K562 (cell line): Measurements from ENCODE around the gene REC8. TPM values are rescaled to one million over a fixed set of nuclear protein-coding genes. Genes with fewer than 3 reads are reported as not detected.

ENCODE experiments used
- BRD9 ChIP-seq: fragments of 450-650 bp; IDR thresholded peaks from 2 replicates; pipeline ENCODE4 v1.6.1; 2018; ENCODE audit warnings: low read depth; ENCODE audit not compliant: partially characterized antibody
- CHD1 ChIP-seq: fragments of 200-600 bp; sonication (generic); IDR thresholded peaks from one replicate; pipeline ENCODE4 v1.6.1; 2012; ENCODE audit warnings: mild to moderate bottlenecking, moderate library complexity, low read length, inconsistent platforms
- GATAD2A ChIP-seq: fragments of 450-650 bp; IDR thresholded peaks from 2 replicates; pipeline ENCODE4 v1.6.1; 2017
- HDAC1 ChIP-seq, 2 experiments: fragments of 450-650 bp; IDR thresholded peaks; 2 replicates each; pipeline ENCODE4 v1.6.1; 2016 to 2017; ENCODE audit warnings: inconsistent platforms in 1 of 2, mild to moderate bottlenecking in 1 of 2, moderate library complexity in 1 of 2
- HNRNPLL ChIP-seq: fragments of 200-400 bp; formaldehyde crosslinking; IDR thresholded peaks from 2 replicates; pipeline ENCODE4 v1.6.1; 2017; ENCODE audit warnings: low read length, low read depth, mild to moderate bottlenecking; ENCODE audit not compliant: poor library complexity, severe bottlenecking
- JUND ChIP-seq, 2 experiments: IDR thresholded peaks; 2 replicates in 1 of 2; 3 replicates in 1 of 2; pipeline ENCODE4 v1.6.1; 2011; ENCODE audit warnings: borderline replicate concordance in 2 of 2, low read depth in 2 of 2, low read length in 2 of 2, improper control_type of control experiment in 1 of 2, missing biosample characterization in 1 of 2, missing genetic modification characterization in 1 of 2, missing genetic modification reagents in 1 of 2
- KDM5B ChIP-seq: fragments of 200-600 bp; sonication (generic); IDR thresholded peaks from 2 replicates; pipeline ENCODE4 v1.6.1; 2012; ENCODE audit warnings: low read depth, mild to moderate bottlenecking, moderate library complexity, low read length, control low read depth, inconsistent platforms; ENCODE audit not compliant: insufficient replicate concordance
- KLF13 ChIP-seq: fragments of 450-650 bp; IDR thresholded peaks from 2 replicates; pipeline ENCODE4 v1.6.1; 2016; ENCODE audit warnings: missing genetic modification characterization, low read depth, mild to moderate bottlenecking, missing compliant biosample characterization, moderate library complexity, borderline replicate concordance
- SIRT6 ChIP-seq: IDR thresholded peaks from one replicate; pipeline ENCODE4 v1.6.1; 2012; ENCODE audit warnings: low read depth, mild to moderate bottlenecking, control low read depth, inconsistent platforms, low read length, moderate library complexity
- SMARCC2 ChIP-seq: fragments of 450-650 bp; IDR thresholded peaks from 2 replicates; pipeline ENCODE4 v1.6.1; 2017; ENCODE audit warnings: antibody characterized with exemption, moderate library complexity, mild to moderate bottlenecking, low read depth
- SP2 ChIP-seq: IDR thresholded peaks from 2 replicates; pipeline ENCODE4 v1.6.1; 2011; ENCODE audit warnings: mild to moderate bottlenecking, low read depth, low read length, moderate library complexity; ENCODE audit not compliant: poor library complexity, severe bottlenecking; ENCODE audit errors: extremely low read depth
- SREBF2 ChIP-seq: sonication (generic); formaldehyde crosslinking; IDR thresholded peaks from 2 replicates; pipeline ENCODE4 v1.4.0; 2020; ENCODE audit warnings: mild to moderate bottlenecking, missing genetic modification reagents
- SRSF9 ChIP-seq: fragments of 200-400 bp; formaldehyde crosslinking; IDR thresholded peaks from 2 replicates; pipeline ENCODE4 v1.6.1; 2017; ENCODE audit warnings: low read depth, low read length, borderline replicate concordance
- TARDBP ChIP-seq: fragments of 450-650 bp; IDR thresholded peaks from 2 replicates; pipeline ENCODE4 v1.6.1; 2016
- TCF3 ChIP-seq: sonication (generic); formaldehyde crosslinking; IDR thresholded peaks from 2 replicates; pipeline ENCODE4 v1.4.0; 2020; ENCODE audit warnings: mild to moderate bottlenecking, missing genetic modification reagents
- ZNF165 ChIP-seq: fragments of 250-450 bp; sonication (Bioruptor Pico); IDR thresholded peaks from 2 replicates; pipeline ENCODE4 v1.4.0; 2020; ENCODE audit warnings: borderline replicate concordance
- ZNF224 ChIP-seq: sonication (generic); formaldehyde crosslinking; IDR thresholded peaks from 2 replicates; pipeline ENCODE4 v1.8.0; 2022; ENCODE audit warnings: mild to moderate bottlenecking, missing genetic modification reagents
- ZNF316 ChIP-seq: fragments of 450-650 bp; IDR thresholded peaks from 2 replicates; pipeline ENCODE4 v1.6.1; 2016
- polyA plus RNA-seq, 8 experiments: library from polyadenylated mRNA; depleted of rRNA in 4 of 8; stranded (reverse) in 5 of 8; unstranded in 3 of 8; fragments of >200 nt; fragmentation: Nextera tagmentation in 2 of 8; fragmentation: Illumina TruSeq in 1 of 8; extraction: Ambion mirVana in 2 of 8; extraction: Trizol in 1 of 8; gene quantifications; 2 replicates each; pipeline versions ENCODE4 v1.2.1 to v1.2.3, GENCODE V29; 2011 to 2014; ENCODE audit warnings: inconsistent platforms in 1 of 8, missing spikeins in 1 of 8
- total RNA-seq, 7 experiments: library from RNA; depleted of rRNA in 6 of 7; stranded (reverse); fragments of >200 nt in 6 of 7; fragmentation: Illumina TruSeq in 2 of 7; extraction: Trizol in 2 of 7; gene quantifications; 2 replicates each; pipeline versions ENCODE4 v1.2.1 to v1.2.3, GENCODE V29; 2011 to 2021; ENCODE audit warnings: low replicate concordance in 1 of 7
- TF ChIP-seq, protein P1 (sequence below): fragments of 450-650 bp; IDR thresholded peaks from 2 replicates; pipeline ENCODE4 v1.6.1; 2016; ENCODE audit warnings: low read depth, mild to moderate bottlenecking, moderate library complexity
- TF ChIP-seq, protein P2 (sequence below), 3 experiments: fragments of 200-800 bp in 1 of 3; fragments of 250-450 bp in 1 of 3; fragments of 450-650 bp in 1 of 3; sonication (Bioruptor Pico) in 1 of 3; sonication (Bioruptor generic) in 1 of 3; formaldehyde crosslinking in 1 of 3; IDR thresholded peaks; 2 replicates each; pipeline versions ENCODE4 v1.6.1 to v1.8.0; 2016 to 2022; ENCODE audit warnings: mild to moderate bottlenecking in 2 of 3, missing genetic modification characterization in 2 of 3, missing compliant biosample characterization in 1 of 3, moderate library complexity in 1 of 3
- TF ChIP-seq, protein P3 (sequence below): sonication (generic); formaldehyde crosslinking; IDR thresholded peaks from 2 replicates; pipeline ENCODE4 v1.8.0; 2022; ENCODE audit warnings: mild to moderate bottlenecking, low read depth, missing genetic modification reagents

The REC8 gene
- total and polyA plus RNA-seq, 9 of the 15 experiments (the other 6 are each of a cell fraction or from before 2014, with no cell fraction given): 0.11 to 2.5 (median 0.85) TPM

DNA sequence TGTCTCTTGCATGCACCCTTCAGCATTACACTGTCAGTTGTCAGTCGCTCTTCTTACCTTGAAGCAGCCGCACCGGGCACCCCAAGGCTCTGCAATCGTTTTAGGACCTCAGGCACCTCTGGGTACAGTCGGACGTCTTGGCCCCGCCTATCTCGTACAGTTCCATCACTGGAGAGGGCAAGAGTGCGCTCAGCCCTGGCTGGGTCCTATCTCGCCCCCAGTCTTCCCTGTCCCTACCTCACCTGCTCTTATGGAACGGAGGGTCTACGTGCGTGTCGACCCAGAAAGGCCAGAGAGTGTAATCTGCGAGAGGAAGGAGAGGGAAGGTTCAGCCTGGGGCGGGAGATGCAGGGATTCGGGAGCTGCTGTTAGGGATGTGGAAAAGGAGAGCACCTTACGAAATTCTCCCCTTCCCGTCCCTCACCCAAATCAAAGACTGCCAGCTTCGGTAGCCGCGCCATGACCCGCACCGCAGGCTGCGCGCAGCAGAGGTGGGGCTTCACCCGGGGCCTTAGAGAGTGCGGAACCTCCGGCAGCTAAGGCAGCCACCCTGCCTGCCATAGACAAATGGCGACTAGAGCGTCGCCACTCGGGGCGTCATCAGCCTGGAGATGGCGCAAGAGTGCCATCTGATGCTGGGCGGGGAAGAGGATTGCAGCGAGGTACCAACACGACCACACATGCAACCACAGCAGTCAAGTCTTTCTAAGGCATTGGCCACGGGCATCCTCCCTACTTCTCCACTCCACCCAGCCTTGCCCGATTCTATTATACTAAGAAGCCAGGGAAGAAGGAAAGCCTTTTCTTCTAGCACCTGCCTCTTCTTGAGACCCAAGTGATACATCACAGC, 43.8 kb downstream of the REC8 start, which contains the start of gene MDP1 (continued):
- TF ChIP-seq KLF13 (no peak), TCF3 (CRISPR knock-in tag) (no peak), HDAC1 (IDR thresholded peaks at IDR 0.05) (peak in 1 of 2 experiments; percentile 48; a peak in 1 of 4 replicates), SMARCC2 (no peak), BRD9 (no peak), TARDBP (no peak), SP2 (peak; percentile 84), ZNF165 (CRISPR knock-in tag) (no peak), KDM5B (peak; percentile 87), SRSF9 (no peak), JUND (IDR thresholded peaks at IDR 0.05; ENCODE audit: borderline replicate concordance, low read depth, low read length) (peak; percentile 85), JUND (tag; IDR thresholded peaks at IDR 0.05; ENCODE audit: borderline replicate concordance, low read depth, low read length) (peak; percentile 27; the same call in 1 of the 3 replicates), GATAD2A (no peak), HNRNPLL (peak; percentile 78), ZNF224 (CRISPR knock-in tag) (no peak), CHD1 (no peak), SREBF2 (CRISPR knock-in tag) (no peak), SIRT6 (peak; percentile 44), ZNF316 (no peak)
- TF ChIP-seq, protein P1, sequence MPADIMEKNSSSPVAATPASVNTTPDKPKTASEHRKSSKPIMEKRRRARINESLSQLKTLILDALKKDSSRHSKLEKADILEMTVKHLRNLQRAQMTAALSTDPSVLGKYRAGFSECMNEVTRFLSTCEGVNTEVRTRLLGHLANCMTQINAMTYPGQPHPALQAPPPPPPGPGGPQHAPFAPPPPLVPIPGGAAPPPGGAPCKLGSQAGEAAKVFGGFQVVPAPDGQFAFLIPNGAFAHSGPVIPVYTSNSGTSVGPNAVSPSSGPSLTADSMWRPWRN: no peak
- TF ChIP-seq, protein P2, sequence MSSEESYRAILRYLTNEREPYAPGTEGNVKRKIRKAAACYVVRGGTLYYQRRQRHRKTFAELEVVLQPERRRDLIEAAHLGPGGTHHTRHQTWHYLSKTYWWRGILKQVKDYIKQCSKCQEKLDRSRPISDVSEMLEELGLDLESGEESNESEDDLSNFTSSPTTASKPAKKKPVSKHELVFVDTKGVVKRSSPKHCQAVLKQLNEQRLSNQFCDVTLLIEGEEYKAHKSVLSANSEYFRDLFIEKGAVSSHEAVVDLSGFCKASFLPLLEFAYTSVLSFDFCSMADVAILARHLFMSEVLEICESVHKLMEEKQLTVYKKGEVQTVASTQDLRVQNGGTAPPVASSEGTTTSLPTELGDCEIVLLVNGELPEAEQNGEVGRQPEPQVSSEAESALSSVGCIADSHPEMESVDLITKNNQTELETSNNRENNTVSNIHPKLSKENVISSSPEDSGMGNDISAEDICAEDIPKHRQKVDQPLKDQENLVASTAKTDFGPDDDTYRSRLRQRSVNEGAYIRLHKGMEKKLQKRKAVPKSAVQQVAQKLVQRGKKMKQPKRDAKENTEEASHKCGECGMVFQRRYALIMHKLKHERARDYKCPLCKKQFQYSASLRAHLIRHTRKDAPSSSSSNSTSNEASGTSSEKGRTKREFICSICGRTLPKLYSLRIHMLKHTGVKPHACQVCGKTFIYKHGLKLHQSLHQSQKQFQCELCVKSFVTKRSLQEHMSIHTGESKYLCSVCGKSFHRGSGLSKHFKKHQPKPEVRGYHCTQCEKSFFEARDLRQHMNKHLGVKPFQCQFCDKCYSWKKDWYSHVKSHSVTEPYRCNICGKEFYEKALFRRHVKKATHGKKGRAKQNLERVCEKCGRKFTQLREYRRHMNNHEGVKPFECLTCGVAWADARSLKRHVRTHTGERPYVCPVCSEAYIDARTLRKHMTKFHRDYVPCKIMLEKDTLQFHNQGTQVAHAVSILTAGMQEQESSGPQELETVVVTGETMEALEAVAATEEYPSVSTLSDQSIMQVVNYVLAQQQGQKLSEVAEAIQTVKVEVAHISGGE (CRISPR knock-in tag; IDR thresholded peaks at IDR 0.05): peak in 1 of 3 experiments; percentile 75; a peak in 2 of 6 replicates
- TF ChIP-seq, protein P3, sequence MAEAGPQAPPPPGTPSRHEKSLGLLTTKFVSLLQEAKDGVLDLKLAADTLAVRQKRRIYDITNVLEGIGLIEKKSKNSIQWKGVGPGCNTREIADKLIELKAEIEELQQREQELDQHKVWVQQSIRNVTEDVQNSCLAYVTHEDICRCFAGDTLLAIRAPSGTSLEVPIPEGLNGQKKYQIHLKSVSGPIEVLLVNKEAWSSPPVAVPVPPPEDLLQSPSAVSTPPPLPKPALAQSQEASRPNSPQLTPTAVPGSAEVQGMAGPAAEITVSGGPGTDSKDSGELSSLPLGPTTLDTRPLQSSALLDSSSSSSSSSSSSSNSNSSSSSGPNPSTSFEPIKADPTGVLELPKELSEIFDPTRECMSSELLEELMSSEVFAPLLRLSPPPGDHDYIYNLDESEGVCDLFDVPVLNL (CRISPR knock-in tag): no peak
